H1 (cell line): ENCODE measurements around the gene PLD3. TPM values are rescaled to one million over a fixed set of nuclear protein-coding genes. Genes with fewer than 3 reads are reported as not detected.

Experiments used
- BRCA1 ChIP-seq: IDR thresholded peaks from 2 replicates; pipeline ENCODE4 v1.6.1; 2012; ENCODE audit warnings: low read depth, low read length, improper control_type of control experiment
- CBX8 ChIP-seq: fragments of 300-800, 300-1000 bp; sonication (generic); IDR thresholded peaks from 2 replicates; pipeline ENCODE4 v1.7.1; 2016; ENCODE audit warnings: low read depth, low read length, borderline replicate concordance
- EP300 ChIP-seq, 2 experiments: IDR thresholded peaks; 1 replicate in 1 of 2; 2 replicates in 1 of 2; pipeline ENCODE4 v1.6.1; 2011 to 2012; ENCODE audit warnings: low read depth in 2 of 2, low read length in 2 of 2, mild to moderate bottlenecking in 2 of 2, borderline replicate concordance in 1 of 2, inconsistent platforms in 1 of 2, moderate library complexity in 1 of 2
- NANOG ChIP-seq: IDR thresholded peaks from 2 replicates; pipeline ENCODE4 v1.6.1; 2011; ENCODE audit warnings: low read length, low read depth, mild to moderate bottlenecking, inconsistent platforms; ENCODE audit not compliant: insufficient read depth, poor library complexity, severe bottlenecking
- POLR2AphosphoS5 ChIP-seq: IDR thresholded peaks from 2 replicates; pipeline ENCODE4 v1.6.1; 2011; ENCODE audit warnings: low read depth, low read length
- RAD21 ChIP-seq, 2 experiments: IDR thresholded peaks in 1 of 2; conservative IDR thresholded peaks in 1 of 2; 2 replicates each; pipeline ENCODE4 v1.6.1; 2011; ENCODE audit warnings: low read depth in 2 of 2, low read length in 2 of 2, improper control_type of control experiment in 1 of 2, inconsistent platforms in 1 of 2, mild to moderate bottlenecking in 1 of 2, moderate library complexity in 1 of 2
- polyA plus RNA-seq, 7 experiments: library from polyadenylated mRNA; depleted of rRNA in 3 of 7; stranded (reverse) in 5 of 7; unstranded in 2 of 7; fragments of >200 nt in 5 of 7; fragments of 200-250 nt in 2 of 7; gene quantifications; 1 replicate in 5 of 7; 2 replicates in 1 of 7; 4 replicates in 1 of 7; pipeline versions ENCODE4 v1.2.1 to v1.2.3, GENCODE V29; 2011 to 2013; ENCODE audit warnings: missing spikeins in 2 of 7, mixed read lengths in 2 of 7
- total RNA-seq: library from RNA; stranded (reverse); fragmentation: NEBNext Ultra II Directional; extraction: Animal tissue kit (Norgen Biotek cat#: 25700); gene quantifications from 2 replicates; pipeline ENCODE4 v1.2.1, GENCODE V29; 2021

PLD3 gene
- total and polyA plus RNA-seq, 2 of the 8 experiments (the other 6 are each of a cell fraction or from before 2014, with no cell fraction given) = 180 to 543 TPM

GRCh38 chr19:40326201-40326600 lies 22.3 kb upstream of the PLD3 start (continued):
- TF ChIP-seq EP300 (IDR thresholded peaks at IDR 0.05; ENCODE audit: borderline replicate concordance in 1 of 2, low read depth in 2 of 2, low read length in 2 of 2) (no peak), RAD21 (IDR thresholded peaks at IDR 0.05 in 1 of 2, conservative IDR thresholded peaks at IDR 0.05 in 1 of 2; ENCODE audit: low read depth in 2 of 2, low read length in 2 of 2) (no peak), POLR2AphosphoS5 (no peak), NANOG (no peak), CBX8 (no peak), BRCA1 (no peak)
